Prostate gland (tissue), 2 donors: ENCODE data around the gene ZNF470.

Source experiments
- CTCF ChIP-seq, 4 experiments: fragments of 200-600 bp in 2 of 4; fragments of 450-650 bp in 2 of 4; sonication (generic) in 2 of 4; IDR thresholded peaks; 1 replicate in 3 of 4; 2 replicates in 1 of 4; pipeline ENCODE4 v1.5.1; 2016 to 2019; ENCODE audit warnings: antibody characterized with exemption in 4 of 4, mild to moderate bottlenecking in 2 of 4, moderate library complexity in 2 of 4
- POLR2A ChIP-seq: fragments of 450-650 bp; IDR thresholded peaks from one replicate; pipeline ENCODE4 v1.6.1; 2016; ENCODE audit warnings: antibody characterized with exemption, mild to moderate bottlenecking
- POLR2AphosphoS5 ChIP-seq: sonication (generic); formaldehyde crosslinking; IDR thresholded peaks from one replicate; pipeline ENCODE4 v1.6.1; 2017; ENCODE audit warnings: antibody characterized with exemption

- TF ChIP-seq POLR2A, result no peak
- TF ChIP-seq POLR2AphosphoS5, result no peak
- TF ChIP-seq CTCF (IDR thresholded peaks at IDR 0.05), result no peak
Measured at GRCh38 chr19:56608274-56608964, 41.2 kb downstream of the ZNF470 start.
